Measurements from ENCODE around the gene MRAP2. TPM values are rescaled to one million over a fixed set of nuclear protein-coding genes. Genes with fewer than 3 reads are reported as not detected.

The MRAP2 gene
- 10 to 100 TPM in 1 of 4 donors, 1 to 10 TPM in 3; 3.5 to 17.7 (median 4.8) TPM for polyA plus RNA-seq (ENCODE audit: insufficient read length in 4 of 4)

DNA sequence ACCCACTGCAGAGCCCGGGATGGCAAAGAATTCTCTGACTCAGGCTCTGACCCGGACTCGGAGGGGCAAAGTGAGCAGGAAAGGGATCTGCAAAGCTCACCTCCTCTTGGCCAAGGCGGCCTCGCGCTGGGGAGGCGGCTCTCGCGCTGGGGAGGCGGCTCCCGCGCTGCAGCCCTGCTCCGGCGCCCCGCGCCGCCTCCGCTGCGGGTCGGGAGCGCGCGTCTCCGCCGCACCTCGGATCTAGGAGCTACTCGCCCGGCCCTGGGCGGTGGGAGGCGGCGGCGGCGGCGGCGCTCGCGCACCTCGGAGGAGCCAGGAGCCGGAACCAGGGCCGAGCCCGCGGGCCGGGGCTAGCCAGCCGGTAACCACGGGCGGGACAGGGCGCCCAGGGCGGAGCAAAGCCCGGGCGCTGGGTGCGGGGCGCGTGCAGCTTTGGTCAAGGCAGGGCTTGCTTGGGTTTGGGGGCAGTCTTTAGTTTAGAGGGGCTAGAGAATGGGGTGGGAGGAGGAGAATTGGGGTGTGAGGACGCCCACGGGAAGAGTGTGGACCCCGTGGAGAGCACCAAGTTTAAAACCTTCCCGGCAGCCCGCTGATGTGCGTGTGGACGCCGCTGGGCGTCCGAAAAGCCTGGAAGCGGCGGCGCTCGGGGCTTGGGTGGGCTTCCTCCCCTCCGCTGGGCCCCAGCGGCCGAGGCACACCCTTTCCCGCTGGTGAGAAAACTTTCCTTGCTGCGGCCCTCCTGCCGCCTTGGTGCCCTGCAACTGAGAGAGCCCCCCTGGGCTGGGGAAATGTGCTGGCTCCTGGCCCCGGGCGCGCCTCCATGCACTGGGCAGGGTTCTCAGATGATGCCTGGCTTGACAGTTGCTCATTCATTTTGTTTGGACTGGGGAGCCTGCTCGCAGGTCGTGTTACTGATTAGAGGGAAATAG is at the start of gene MRAP2:
Gene MRAP2, plus strand, starts transcription at position 250 of the 929 bp plus-strand sequence. CDS start 21,547 bp downstream, outside the sequence.
- DNase-seq (ENCODE audit: low read depth in 4 of 4, low spot score in 3 of 4) = no peak

- DNase-seq (ENCODE audit: low read depth in 4 of 4, low spot score in 3 of 4) = no peak
These were observed 49.2 kb upstream of the MRAP2 start for GRCh38 chr6:83984411-83984810.

GRCh38 chr6:83985308-83985713 is 48.3 kb upstream of the MRAP2 start:
- no peak for DNase-seq (ENCODE audit: low read depth in 4 of 4, low spot score in 3 of 4)

GRCh38 chr6:83985715-83986114 is 47.9 kb upstream of the MRAP2 start:
- DNase-seq (ENCODE audit: low read depth in 4 of 4, low spot score in 3 of 4) = no peak

DNA sequence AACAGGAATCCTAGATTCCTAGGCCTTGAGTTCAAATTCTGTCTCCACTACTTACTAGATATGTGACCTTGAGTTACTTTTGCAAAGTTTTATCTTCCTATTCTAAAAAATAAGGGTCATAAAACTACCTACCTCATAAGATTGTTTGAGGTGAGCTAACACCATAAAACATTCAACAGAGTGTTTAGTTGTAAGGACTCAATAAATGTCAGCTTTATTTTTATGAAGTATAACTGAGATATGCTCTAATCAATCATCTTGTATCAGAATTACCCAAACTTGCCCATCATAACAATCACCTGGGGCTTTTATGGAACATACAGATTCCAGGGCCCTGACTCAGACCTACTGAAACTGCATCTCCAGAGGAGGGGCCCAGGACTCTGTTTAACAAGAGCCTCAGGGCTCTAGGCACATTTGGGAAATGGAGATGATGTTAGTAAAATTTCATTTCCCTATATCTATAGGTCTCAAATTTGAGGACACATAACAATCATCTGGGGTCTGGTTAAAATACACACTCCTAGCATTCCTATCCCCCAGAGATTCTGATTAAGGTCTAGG is 35.5 kb upstream of the MRAP2 start:
- DNase-seq (ENCODE audit: low read depth in 4 of 4, low spot score in 3 of 4) = no peak

DNA sequence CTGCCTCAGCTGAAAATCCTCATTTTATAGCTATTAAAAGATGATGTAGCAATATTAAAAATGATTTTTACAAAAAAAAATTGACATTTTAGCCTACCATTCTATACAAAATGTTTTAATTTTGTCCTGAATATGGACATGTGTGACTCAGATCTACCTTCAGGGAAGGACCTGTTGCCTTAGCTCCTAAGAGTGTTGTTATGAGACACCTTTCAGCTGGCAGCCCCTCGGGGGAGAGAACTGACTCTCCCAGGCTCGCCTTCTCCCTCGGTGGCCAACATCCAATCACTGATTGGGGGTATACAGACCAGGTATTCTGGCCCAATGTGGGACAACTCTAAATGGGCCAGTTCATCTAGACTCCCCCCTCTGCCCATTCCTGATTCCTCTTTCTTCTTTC is 32.5 kb upstream of the MRAP2 start:
- DNase-seq (ENCODE audit: low read depth in 4 of 4, low spot score in 3 of 4) = no peak

DNA sequence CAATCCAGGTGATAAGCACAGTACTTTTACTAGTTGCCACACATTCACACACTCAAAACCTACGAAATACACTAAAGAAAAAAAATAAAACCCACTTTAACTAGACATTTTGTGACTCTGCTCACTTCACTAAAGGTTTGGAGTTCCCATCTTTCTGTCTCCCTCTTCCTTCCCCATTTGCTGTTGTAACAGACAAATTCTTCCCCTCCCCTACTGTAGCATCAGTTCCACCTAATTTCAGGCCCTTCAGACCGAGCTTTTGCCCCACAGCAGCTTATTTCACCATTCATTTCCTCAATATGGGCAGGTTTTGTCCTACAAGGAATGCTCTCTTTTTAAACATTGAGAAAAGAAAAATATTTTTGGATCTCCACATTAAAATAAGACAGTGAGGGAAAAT is 31.3 kb upstream of the MRAP2 start:
- DNase-seq (ENCODE audit: low read depth in 4 of 4, low spot score in 3 of 4) = no peak

DNA sequence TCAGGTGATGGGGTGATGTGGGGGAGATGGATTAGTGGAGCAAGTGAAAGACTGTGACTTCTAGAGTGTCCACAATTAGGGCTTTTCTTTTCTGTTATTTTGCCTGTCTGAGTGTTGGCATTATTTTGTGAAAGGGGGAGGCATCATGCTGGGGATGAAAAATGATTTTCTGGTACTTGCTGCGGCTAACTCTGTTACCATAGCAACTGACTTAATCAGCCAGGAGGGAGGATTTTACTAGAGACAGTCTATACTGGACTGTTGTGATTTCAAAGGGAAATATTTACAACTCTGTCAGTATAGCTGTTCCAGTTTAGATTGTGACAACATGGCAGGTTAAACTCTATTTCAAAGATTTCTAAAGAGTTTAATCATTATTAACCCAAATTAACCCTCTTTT is 30.4 kb upstream of the MRAP2 start:
- no peak for DNase-seq (ENCODE audit: low read depth in 4 of 4, low spot score in 3 of 4)

DNA sequence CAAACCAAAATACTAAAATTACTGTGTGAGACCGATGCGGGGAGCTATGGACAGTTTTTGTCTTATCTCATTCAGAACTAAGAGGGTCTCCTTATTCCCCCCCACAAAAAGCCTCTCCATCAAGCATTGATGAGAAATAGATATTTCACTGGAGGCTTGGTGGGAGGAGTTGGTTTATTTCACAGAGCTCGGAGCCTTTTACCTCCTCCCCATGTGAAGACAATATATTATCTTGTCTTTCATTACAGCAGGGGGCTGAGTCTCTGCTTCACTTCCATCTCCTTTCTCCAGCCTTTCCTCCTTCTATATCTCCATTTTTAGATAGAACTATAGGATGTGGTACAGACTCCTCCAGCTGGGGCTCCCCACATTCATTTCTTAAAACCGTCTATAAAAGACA is 29.9 kb upstream of the MRAP2 start:
- DNase-seq (ENCODE audit: low read depth in 4 of 4, low spot score in 3 of 4) = no peak

- no peak for DNase-seq (ENCODE audit: low read depth in 4 of 4, low spot score in 3 of 4)
These were observed 25.7 kb upstream of the MRAP2 start for GRCh38 chr6:84007871-84008270.

- DNase-seq (ENCODE audit: low read depth in 4 of 4, low spot score in 3 of 4) = no peak
These were observed 20.2 kb upstream of the MRAP2 start for GRCh38 chr6:84013354-84013753.

DNA sequence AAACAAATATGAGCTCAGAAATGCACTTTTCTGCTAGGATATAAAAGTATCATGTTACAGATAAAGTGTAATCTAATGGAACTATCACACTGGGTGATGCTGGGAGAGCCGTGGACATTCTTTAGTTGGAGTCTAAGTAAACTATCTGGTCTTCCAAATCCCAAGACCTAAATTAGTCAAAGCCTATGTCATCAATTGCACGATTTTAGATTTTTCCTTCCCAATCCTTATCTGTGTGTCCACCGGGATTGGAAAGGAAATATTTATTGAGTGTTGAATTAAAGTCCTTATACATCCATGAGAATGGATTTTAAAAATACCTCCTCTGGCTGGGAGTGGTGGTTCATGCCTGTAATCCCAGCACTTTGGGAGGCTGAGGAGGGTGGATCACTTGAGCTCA is 19.6 kb upstream of the MRAP2 start:
- no peak for DNase-seq (ENCODE audit: low read depth in 4 of 4, low spot score in 3 of 4)

GRCh38 chr6:84016029-84016428 is 17.5 kb upstream of the MRAP2 start:
- DNase-seq (ENCODE audit: low read depth in 4 of 4, low spot score in 3 of 4) = no peak

DNA sequence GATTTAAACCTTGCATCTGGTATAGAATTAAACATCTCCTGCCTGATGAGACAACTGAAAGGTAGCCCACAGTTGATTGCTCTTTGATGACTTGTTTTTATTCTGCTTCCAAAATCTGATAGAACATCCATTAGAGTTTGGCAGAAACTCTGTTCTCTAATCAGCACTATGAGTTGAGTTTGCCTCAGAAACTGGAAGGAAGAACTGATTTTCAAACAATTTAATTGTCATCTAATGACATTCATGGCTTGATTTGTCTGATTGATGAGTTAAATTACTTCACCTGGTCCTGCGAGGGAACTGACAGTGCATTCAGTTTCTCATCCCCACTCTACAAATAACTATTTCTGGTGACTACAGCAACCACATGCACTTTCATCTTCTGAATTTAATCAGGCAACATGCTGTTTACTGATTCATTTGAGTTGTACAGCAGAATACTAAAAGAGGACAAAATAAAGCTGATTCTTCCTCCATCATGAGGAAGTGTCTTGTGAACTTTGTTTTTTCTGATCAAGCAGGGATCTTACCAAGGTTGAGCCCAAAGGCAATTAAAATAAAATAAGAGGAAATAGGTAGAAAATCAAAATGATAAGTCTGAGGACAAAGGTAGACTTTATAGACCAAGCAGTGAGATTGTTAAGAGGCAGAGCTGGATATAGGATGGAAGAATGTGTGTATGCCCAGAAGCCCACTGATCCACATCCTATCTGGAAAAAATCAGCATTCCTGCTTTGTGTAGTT is 15.7 kb upstream of the MRAP2 start:
- DNase-seq (ENCODE audit: low read depth in 4 of 4, low spot score in 3 of 4) = no peak

DNA sequence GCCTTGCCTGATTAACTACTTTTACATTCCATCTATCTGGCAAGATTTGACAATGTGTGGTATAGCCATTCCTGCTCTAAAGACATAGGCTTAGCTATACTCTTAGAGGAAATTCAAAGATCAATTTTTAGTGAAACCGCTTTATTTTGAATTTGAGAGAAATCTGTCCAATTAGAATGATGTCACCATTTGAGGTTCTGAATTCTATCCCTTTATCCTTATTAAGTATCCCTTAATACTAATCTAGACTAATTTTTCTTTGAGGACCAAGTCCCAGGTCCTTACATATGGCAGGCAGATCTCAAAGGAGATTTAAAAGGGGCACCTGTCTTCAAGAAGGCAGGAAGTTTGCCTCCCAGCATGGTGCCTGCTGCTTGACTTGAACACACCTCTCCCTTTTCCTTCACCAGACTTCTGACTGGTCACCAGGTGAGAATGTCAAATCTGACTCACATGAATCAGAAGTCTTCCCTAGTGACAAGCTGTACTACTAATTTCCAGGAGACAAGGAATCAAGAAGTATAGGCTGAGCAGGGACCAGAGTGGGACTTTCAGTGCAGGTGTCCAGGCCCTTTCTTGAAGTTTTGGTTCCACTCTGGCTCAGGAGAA is 15.0 kb upstream of the MRAP2 start:
- DNase-seq (ENCODE audit: low read depth in 4 of 4, low spot score in 3 of 4) = no peak

GRCh38 chr6:84019141-84019841 is 14.3 kb upstream of the MRAP2 start:
- no peak for DNase-seq (ENCODE audit: low read depth in 4 of 4, low spot score in 3 of 4)

DNA sequence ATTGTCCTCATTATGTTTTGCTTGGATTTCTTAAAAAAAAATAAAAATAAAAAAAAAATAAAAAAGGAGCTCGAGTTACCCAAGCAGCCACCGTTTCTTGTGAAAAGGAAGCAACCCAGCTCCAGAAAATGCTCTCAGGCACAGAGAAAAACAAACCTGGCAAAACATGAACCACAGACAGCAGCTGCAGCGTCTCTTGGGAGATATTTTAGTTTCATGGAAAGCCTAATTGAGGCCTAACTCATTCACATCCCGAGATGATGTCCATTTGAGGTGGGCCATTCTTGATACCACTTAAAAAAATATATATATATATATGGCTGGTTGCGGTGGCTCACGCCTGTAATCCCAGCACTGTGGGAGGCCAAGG is 13.7 kb upstream of the MRAP2 start:
- DNase-seq (ENCODE audit: low read depth in 4 of 4, low spot score in 3 of 4) = no peak

GRCh38 chr6:84021625-84022024 is 11.9 kb upstream of the MRAP2 start:
- DNase-seq (ENCODE audit: low read depth in 4 of 4, low spot score in 3 of 4) = no peak

GRCh38 chr6:84026721-84027164 is 6.8 kb upstream of the MRAP2 start:
- DNase-seq (ENCODE audit: low read depth in 4 of 4, low spot score in 3 of 4) = no peak

Data from left renal pelvis (tissue), 4 donors.